Suppressor macrophage treated with lipopolysaccharide for 1 hour (primary cell): Measurements from ENCODE around the gene GKAP1.
A peak's percentile ranks its signal among the peaks of the same experiment; 100 is the strongest.
"Not testable (repeated sequence)": the region's sequence is repeated elsewhere in the genome, so short reads cannot be mapped to it uniquely, and the experiment has no call there.

ENCODE experiments used
- DNase-seq, 3 donors: peaks; one replicate each; pipeline ENCODE4 v3.0.0-alpha.2; 2020 to 2022

The GKAP1 gene

DNA sequence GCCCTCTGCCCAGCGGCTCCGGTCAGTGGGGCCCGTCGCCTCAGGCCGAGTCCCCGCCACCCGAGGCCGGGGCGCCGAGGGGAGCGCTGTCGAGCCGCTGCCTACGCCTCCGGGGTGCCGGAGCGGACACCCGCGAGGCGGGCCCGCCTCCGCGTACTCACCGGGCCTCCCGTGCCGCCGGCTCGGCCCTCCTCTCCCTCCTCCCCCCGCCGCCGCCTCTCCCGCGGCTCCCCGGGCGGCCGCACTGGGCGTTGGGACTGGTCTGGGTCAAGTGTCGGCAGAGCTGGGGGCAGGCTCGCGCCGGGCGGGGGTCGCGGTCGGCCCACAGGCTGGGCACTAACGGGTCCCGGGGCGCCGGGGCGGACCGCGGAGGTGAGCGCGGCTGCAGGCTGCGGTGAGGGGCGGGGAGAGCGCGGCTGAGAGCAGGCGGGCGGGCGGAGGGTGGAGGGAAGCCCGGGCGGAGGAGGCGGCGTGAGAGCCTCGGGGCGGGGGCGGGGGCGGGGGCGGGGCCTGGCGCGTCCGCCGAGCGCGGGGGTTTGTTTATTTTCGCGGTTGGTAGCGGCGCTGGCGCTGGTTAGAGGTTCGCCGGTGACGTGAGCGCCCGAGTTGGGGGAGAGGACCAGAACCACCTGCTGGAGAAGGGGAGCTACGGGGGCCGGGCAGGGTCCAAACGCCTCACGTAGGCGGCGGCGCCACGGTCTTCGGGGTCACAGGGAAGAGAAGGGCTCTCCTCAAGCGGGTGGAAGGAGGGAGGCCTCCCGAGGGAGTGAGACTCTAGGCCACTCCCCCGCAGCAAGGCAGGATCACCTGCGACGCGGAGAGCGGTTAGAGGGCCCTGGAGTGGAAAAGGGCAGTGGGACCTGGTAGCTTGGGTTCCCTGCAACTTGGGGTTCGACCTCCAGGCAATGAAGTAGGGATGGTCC lies at the start of gene GKAP1:
TSS of gene GKAP1 (minus strand) at position 414 of the 923 bp plus-strand sequence. CDS start 11,252 bp downstream, outside the sequence.
- DNase-seq: peak; percentile 62 to 83 (median 67)

DNA sequence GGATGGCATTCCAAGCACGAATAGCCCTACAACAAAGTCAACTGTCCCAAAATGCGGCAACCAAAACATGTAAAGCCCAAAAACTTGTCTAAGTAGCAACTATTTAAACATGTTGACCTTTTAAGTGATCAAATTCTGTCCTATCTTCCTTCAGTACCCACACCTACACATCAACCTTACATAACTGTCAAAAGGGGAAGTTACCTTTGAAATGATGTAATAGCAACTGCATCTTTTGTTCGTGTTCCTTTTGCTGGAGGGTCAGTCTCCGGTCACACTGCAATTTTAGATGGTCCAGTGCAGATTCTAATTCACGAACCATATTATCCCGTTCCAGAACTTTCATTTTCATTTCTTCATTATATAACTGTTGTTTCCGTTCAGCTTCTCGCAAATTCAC lies 32.3 kb upstream of the GKAP1 start:
- DNase-seq: peak in 1 of 3 donors; percentile 4

- DNase-seq: not testable (repeated sequence)
Observed at GRCh38 chr9:83837070-83837643, 19.6 kb upstream of the GKAP1 start.

GRCh38 chr9:83830426-83831071 lies 13.0 kb upstream of the GKAP1 start:
- DNase-seq: not testable (repeated sequence)

DNA sequence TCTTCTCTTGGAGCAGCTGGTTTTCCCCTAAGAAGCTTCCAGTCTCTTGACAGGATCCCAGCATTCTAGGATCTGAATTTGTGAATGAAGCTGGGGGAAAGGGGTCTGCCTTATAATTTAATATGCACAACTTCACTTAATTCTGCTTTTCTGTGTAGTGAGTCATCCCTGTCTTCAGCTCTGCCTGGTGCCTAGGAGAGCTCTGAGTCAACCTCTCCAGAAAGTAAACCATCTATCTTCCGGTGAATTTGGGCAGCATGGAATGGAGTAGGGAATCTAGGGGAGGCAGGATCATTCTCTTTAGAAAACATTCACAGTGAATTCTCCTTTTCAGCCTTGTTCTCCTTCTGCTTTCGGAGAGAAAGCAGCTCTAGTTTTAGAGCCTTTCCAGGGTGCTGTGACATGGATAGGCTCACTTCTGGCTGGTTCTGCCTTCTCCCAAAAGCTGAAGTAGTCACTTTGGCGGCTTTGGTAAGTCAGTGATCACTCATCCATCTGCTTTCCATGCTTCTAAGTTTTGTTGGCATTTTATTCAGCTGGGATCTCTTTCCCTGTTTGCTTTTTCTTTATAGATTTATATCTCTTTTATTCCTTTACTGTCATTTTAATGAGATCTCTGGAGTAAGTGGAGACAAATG lies 7.5 kb upstream of the GKAP1 start:
- peak in 1 of 3 donors; percentile 18 for DNase-seq

- not testable (repeated sequence) for DNase-seq
Observed at GRCh38 chr9:83817011-83817355, 586 bp downstream of the GKAP1 start.

DNA sequence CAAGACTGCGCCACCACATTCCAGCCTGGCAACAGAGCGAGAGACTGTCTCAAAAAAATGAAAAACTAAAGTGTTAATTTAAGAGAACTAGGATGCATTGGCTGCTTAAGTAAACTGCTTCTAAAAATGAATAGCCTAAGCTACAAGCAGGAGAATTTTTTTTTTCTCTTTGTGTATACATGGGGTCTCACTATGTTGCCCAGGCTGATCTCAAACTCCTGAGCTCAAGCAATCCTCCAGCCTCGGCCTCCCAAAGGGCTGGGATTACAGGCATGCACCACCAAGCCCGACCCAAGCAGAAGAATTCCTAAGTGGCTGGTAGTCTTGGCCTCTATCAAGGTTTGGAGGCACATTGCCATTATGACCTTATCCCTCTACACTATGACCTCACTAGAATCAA lies 2.4 kb downstream of the GKAP1 start:
- not testable (repeated sequence) for DNase-seq

DNA sequence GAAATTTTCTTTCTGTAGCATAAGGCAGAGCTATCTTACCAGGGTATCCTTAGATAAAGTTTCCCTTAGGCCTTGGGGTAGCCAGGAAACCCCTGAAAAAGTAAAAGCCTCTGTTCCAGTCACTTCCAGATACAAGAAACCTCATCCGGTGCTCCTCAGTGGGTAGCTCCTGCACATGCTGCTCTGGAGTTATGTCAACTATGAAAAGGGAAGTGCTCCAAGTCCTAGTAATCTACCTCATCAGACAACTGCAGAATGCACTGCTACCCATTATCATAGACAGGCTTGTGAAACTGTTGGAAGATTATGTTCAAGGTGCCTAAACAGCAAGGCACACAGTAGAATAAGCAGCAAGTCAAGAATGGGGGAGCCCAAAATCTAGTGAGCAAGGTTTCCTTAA lies 8.4 kb downstream of the GKAP1 start:
- DNase-seq: peak in 1 of 3 donors; percentile 1

DNA sequence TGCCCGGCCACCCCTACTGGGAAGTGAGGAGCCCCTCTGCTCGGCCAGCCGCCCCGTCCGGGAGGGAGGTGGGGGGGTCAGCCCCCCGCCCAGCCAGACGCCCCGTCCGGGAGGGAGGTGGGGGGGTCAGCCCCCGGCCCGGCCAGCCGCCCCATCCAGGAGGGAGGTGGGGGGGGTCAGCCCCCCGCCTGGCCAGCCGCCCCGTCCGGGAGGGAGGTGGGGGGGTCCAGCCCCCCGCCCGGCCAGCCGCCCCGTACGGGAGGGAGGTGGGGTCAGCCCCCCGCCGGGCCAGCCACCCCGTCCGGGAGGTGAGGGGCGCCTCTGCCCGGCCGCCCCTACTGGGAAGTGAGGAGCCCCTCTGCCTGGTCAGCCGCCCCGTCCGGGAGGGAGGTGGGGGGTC lies 13.1 kb downstream of the GKAP1 start:
- not testable (repeated sequence) for DNase-seq

GRCh38 chr9:83803941-83804340 lies 13.6 kb downstream of the GKAP1 start:
- not testable (repeated sequence) for DNase-seq

DNA sequence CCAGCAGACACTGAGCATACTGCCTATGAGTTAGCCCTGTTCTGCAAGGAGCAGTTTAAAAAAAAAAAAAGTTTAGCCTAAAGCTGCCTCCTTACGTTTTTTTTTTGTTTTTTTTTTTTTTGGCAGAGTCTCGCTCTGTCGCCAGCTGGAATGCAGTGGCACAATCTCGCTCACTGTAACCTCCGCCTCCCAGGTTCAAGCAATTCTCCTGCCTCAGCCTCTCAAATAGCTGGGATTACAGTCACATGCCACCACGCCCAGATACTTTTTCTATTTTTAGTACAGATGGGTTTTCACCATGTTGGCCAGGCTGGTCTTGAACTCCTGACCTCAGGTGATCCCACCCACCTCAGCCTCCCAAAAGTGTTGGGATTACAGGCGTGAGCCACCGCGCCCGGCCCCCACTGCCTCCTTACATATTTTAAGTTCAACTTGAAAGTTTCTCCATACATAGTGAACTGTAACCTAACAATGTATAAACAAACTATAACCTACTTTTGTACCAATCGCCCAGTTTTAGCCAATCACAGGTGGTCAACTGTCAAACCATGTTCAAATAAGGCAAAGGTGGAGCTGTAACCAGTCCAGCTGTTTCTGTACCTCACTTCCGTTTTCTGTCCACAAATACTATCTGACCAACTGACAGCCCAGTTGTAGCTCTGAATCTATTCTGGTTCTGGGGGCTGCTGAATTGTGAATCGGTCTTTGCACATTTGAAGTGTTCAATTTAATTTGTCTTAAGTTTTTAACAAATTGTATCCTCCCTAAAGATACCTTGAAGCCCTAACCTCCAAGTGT lies 17.1 kb downstream of the GKAP1 start:
- no peak for DNase-seq

DNA sequence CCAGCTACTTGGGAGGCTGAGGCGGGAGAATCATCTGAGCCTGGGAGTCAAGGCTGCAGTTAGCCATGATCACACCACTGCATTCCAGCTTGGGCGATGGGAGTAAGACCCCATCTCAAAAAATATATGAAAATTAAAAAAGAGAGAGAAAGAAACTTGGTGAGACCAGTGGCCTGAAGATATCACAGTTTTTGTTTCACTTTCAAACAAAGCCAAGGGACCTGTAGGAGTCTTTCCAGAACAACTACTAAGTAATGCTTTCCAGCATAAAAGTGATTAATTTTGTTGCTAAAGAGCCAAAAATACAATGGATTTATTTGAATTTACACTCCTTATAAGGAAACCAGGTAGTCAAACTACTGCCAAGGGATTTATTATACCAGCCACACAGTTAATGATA lies 23.5 kb downstream of the GKAP1 start:
- DNase-seq: no peak

DNA sequence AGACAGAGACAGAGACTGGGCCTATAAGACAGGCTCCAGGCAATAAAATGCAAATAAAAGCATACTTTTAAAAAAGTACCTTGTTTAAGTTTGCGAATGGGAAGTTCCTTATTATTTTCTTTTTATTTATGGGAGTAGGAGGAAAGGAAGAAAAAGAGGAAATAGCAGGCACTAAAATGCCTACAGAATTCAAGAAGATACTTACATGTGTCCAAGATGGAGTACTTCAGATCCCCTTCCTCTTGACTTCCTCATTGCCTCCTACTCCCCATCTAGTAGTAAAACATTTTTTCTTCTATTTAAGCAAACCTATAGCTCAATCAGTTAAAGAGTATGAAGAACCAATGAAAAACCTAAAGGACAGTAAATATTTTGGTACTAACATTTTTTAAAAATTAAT lies 24.8 kb downstream of the GKAP1 start:
- DNase-seq: peak; percentile 12 to 39 (median 19)

DNA sequence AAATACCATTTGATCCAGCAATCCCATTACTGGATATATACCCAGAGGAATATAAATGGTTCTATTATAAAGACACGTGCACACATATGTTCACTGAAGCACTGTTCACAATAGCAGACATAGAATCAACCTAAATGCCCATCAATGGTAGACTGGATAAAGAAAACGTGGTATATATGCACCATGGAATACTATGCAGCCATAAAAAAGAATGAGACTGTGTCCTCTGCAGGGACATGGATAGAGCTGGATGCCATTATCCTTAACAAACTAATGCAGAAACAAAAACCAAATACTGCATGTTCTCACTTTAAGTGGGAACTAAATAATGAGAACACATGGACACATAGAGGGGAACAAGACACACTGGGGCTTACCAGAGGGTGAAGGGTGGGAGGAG lies 39.4 kb downstream of the GKAP1 start:
- no peak for DNase-seq

GRCh38 chr9:83775932-83776331 lies 41.6 kb downstream of the GKAP1 start:
- DNase-seq: no peak

- DNase-seq: no peak
Observed at GRCh38 chr9:83772860-83773259, 44.7 kb downstream of the GKAP1 start.

DNA sequence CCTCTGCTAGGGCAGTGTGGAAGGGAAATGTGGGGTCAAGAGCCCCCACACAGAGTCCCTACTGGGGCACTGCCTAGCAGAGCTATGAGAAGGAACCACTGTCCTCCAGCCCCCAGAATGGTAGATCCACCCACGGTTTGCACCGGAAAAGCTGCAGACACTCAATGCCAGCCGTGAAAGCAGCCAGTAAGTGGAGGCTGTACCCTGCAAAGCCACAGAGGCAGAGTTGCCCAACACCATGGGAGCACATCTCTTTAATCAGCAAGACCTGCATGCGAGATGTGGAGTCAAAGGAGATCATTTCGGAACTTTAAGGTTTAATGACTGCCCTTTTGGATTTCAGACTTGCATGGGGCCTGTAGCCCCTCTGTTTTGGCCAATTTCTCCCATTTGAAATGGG lies 52.2 kb downstream of the GKAP1 start:
- DNase-seq: no peak

DNA sequence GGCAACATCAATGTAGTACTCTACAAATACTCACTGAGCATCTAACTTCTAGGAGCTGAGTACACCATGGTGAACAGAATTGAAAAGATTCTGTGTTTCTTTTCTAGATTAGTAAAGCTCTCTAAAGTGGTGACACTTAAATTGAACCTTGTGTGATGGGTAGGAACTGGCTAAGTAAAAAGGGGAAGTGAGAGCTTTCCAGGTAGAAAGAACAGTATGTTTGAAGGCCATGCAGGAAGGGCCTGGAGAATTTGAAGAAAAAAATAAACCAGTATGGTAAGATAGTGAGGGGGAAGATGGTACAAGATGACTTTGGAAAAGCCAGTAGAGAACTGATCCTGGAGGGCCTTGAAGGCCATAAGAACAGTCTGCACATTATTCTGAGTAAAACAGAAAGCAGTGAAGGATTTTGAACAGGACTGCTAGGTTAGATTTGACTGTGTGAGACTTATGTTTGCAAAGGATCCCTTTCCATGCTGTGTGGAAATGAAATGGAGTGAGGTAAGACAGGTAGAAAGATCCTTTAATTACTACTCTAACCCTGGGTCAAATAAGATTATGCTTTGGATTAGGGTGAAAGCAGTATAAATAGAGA lies 63.1 kb downstream of the GKAP1 start:
- DNase-seq: no peak

- no peak for DNase-seq
Observed at GRCh38 chr9:83749706-83750105, 67.9 kb downstream of the GKAP1 start.

DNA sequence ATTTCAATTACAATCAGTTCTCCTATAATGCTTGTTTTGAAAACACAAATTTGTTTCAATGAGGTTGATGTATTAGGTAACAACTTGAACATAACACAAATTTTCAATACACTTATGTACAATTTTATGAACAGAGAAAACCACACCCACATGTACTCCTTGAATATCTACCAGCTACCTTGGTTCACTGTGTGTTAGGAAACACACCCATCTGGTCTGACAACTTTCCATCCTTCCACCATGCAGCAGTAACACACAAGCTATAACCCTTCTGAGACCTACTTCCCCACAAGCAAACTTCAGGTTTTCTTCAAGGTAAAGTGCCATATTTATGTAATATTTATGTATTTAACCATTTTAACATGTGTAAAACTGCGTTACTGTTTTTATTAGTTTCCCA lies 73.4 kb downstream of the GKAP1 start:
- DNase-seq: no peak

- DNase-seq: no peak
Observed at GRCh38 chr9:83733739-83734138, 83.8 kb downstream of the GKAP1 start.
